HepG2 (cell line): ENCODE results near the gene PAK6. TPM values are rescaled to one million over a fixed set of nuclear protein-coding genes. Genes with fewer than 3 reads are reported as not detected.

Experiments used
- ATAC-seq: fragments of 200-7000 bp; cut with Tn5 transposase; 3 replicates; pipeline ENCODE4 v1.9.1; 2020; ENCODE audit warnings: mild to moderate bottlenecking, moderate library complexity
- BruUV-seq: library from RNA; stranded (reverse); fragments of 400-500 nt; replicated peaks from 2 replicates; lab custom pipeline; 2021; lab: Mats Ljungman, UMichigan
- CTCF ChIA-PET: fragments of 300-600 bp; formaldehyde crosslinking; extraction: SDS; loops from one replicate; lab custom pipeline; 2021; ENCODE audit warnings: low total read pairs, inconsistent platforms, low intra/inter-chr PET ratio; lab: Yijun Ruan, JAX
- POLR2A ChIA-PET: fragments of 350-600 bp; sonication (Branson Sonifier 250); formaldehyde crosslinking; loops from one replicate; lab custom pipeline; 2020; ENCODE audit warnings: antibody characterized with exemption, inconsistent platforms; lab: Yijun Ruan, JAX
- DNase-seq: peaks from one replicate; pipeline ENCODE4 v3.0.0-alpha.2; 2015; ENCODE audit warnings: low spot score
- FAIRE-seq: peaks from 3 replicates; lab custom pipeline; 2011; peaks lifted over from hg19 to GRCh38; lab: Jason Lieb, UNC
- H2AFZ ChIP-seq: one replicate; pipeline ENCODE4 v1.6.1; 2011; ENCODE audit warnings: low read length, inconsistent platforms
- H3K27ac ChIP-seq: fragments of 300-600 bp; 3 replicates; pipeline ENCODE4 v1.8.0; 2011; ENCODE audit warnings: mixed run types, mild to moderate bottlenecking, mixed read lengths, low read length, inconsistent platforms; ENCODE audit not compliant: insufficient read depth; ENCODE audit errors: extremely low read length
- H3K27me3 ChIP-seq, 2 experiments: fragments of 200-600 bp in 1 of 2; 2 replicates in 1 of 2; 3 replicates in 1 of 2; pipeline versions ENCODE4 v1.6.0 to v1.8.0; 2011; ENCODE audit warnings: low read length in 2 of 2, mild to moderate bottlenecking in 2 of 2, moderate library complexity in 2 of 2, inconsistent platforms in 1 of 2; ENCODE audit not compliant: insufficient read depth in 2 of 2, control insufficient read depth in 1 of 2
- H3K36me3 ChIP-seq, 2 experiments: fragments of 200-600 bp in 1 of 2; replicated peaks in 1 of 2; 2 replicates in 1 of 2; 3 replicates in 1 of 2; pipeline versions ENCODE4 v1.5.1 to v1.8.0; 2011; ENCODE audit warnings: low read length in 2 of 2, inconsistent platforms in 1 of 2; ENCODE audit not compliant: insufficient read depth in 2 of 2, control insufficient read depth in 1 of 2
- H3K4me1 ChIP-seq: 2 replicates; pipeline ENCODE4 v1.5.1; 2012; ENCODE audit warnings: low read length, inconsistent platforms; ENCODE audit not compliant: insufficient read depth
- H3K4me2 ChIP-seq: 2 replicates; pipeline ENCODE4 v1.6.0; 2011; ENCODE audit warnings: low read depth, low read length, inconsistent platforms
- H3K4me3 ChIP-seq, 3 experiments: fragments of 200-600 bp in 1 of 3; sonication (generic), shearing (Covaris generic) in 1 of 3; replicated peaks in 1 of 3; 2 replicates each; pipeline ENCODE4 v1.5.1; 2011 to 2016; ENCODE audit warnings: low read length in 3 of 3, inconsistent platforms in 2 of 3, low read depth in 2 of 3, mild to moderate bottlenecking in 2 of 3, control low read depth in 1 of 3, mixed read lengths in 1 of 3; ENCODE audit not compliant: insufficient read depth in 1 of 3
- H3K79me2 ChIP-seq: one replicate; pipeline ENCODE4 v1.6.1; 2011; ENCODE audit warnings: low read length, inconsistent platforms; ENCODE audit not compliant: insufficient read depth
- H3K9ac ChIP-seq: 2 replicates; pipeline ENCODE4 v1.6.0; 2011; ENCODE audit warnings: mild to moderate bottlenecking, low read depth, low read length, inconsistent platforms; ENCODE audit not compliant: insufficient read depth
- H3K9me3 ChIP-seq: 2 replicates; pipeline ENCODE4 v1.5.1; 2012; ENCODE audit warnings: mild to moderate bottlenecking, low read length
- H4K20me1 ChIP-seq: 2 replicates; pipeline ENCODE4 v1.6.0; 2011; ENCODE audit warnings: inconsistent platforms, mild to moderate bottlenecking, low read length, moderate library complexity; ENCODE audit not compliant: insufficient read depth
- ARNT ChIP-seq: fragments of 450-650 bp; IDR thresholded peaks from 2 replicates; pipeline ENCODE4 v1.6.1; 2017
- CBX5 ChIP-seq: sonication (generic); formaldehyde crosslinking; IDR thresholded peaks from 2 replicates; pipeline ENCODE4 v1.4.0; 2020; ENCODE audit warnings: missing genetic modification reagents, borderline replicate concordance
- CENPX ChIP-seq: sonication (generic); formaldehyde crosslinking; IDR thresholded peaks from 2 replicates; pipeline ENCODE4 v1.9.0; 2021; ENCODE audit warnings: mild to moderate bottlenecking, missing genetic modification reagents, moderate library complexity
- CERS6 ChIP-seq: sonication (generic); formaldehyde crosslinking; IDR thresholded peaks from 2 replicates; pipeline ENCODE4 v1.5.0; 2020; ENCODE audit warnings: missing genetic modification reagents
- HIVEP1 ChIP-seq: sonication (generic); formaldehyde crosslinking; IDR thresholded peaks from 2 replicates; pipeline ENCODE4 v1.4.0; 2020; ENCODE audit warnings: mild to moderate bottlenecking, missing genetic modification reagents
- KLF16 ChIP-seq, 2 experiments: sonication (generic) in 1 of 2; formaldehyde crosslinking in 1 of 2; IDR thresholded peaks; 2 replicates each; pipeline versions ENCODE4 v1.6.1 to v1.8.0; 2016 to 2023; ENCODE audit warnings: missing genetic modification reagents in 2 of 2, missing compliant biosample characterization in 1 of 2
- PHF20 ChIP-seq: sonication (generic); formaldehyde crosslinking; IDR thresholded peaks from 2 replicates; pipeline ENCODE4 v1.5.0; 2020; ENCODE audit warnings: mild to moderate bottlenecking, missing genetic modification reagents
- RFXAP ChIP-seq: sonication (generic); formaldehyde crosslinking; IDR thresholded peaks from 2 replicates; pipeline ENCODE4 v1.4.0; 2020; ENCODE audit warnings: missing genetic modification reagents, borderline replicate concordance
- SAFB2 ChIP-seq: sonication (generic); formaldehyde crosslinking; IDR thresholded peaks from 2 replicates; pipeline ENCODE4 v1.5.1; 2020; ENCODE audit warnings: missing genetic modification reagents, low read depth, mild to moderate bottlenecking, borderline replicate concordance
- SATB2 ChIP-seq: sonication (generic); formaldehyde crosslinking; IDR thresholded peaks from 2 replicates; pipeline ENCODE4 v1.5.0; 2020; ENCODE audit warnings: missing genetic modification reagents
- SP140L ChIP-seq: sonication (generic); formaldehyde crosslinking; IDR thresholded peaks from 2 replicates; pipeline ENCODE4 v1.4.0; 2020; ENCODE audit warnings: missing genetic modification reagents, borderline replicate concordance
- XBP1 ChIP-seq: sonication (generic); formaldehyde crosslinking; IDR thresholded peaks from 2 replicates; pipeline ENCODE4 v1.5.0; 2020; ENCODE audit warnings: missing genetic modification reagents
- YEATS2 ChIP-seq: sonication (generic); formaldehyde crosslinking; IDR thresholded peaks from 2 replicates; pipeline ENCODE4 v1.4.0; 2020; ENCODE audit warnings: missing genetic modification reagents, borderline replicate concordance
- ZFP37 ChIP-seq: sonication (generic); formaldehyde crosslinking; IDR thresholded peaks from 2 replicates; pipeline ENCODE4 v1.4.0; 2020; ENCODE audit warnings: missing genetic modification reagents, borderline replicate concordance
- ZNF557 ChIP-seq: sonication (generic); formaldehyde crosslinking; IDR thresholded peaks from 2 replicates; pipeline ENCODE4 v1.4.0; 2020; ENCODE audit warnings: missing genetic modification reagents
- ZNF605 ChIP-seq: sonication (generic); formaldehyde crosslinking; IDR thresholded peaks from 2 replicates; pipeline ENCODE4 v1.8.0; 2022; ENCODE audit warnings: mild to moderate bottlenecking, missing genetic modification reagents
- ZNF709 ChIP-seq: sonication (generic); formaldehyde crosslinking; IDR thresholded peaks from 2 replicates; pipeline ENCODE4 v1.5.0; 2020; ENCODE audit warnings: mild to moderate bottlenecking, missing genetic modification reagents
- ZNF75D ChIP-seq: sonication (generic); formaldehyde crosslinking; IDR thresholded peaks from 2 replicates; pipeline ENCODE4 v1.8.1; 2023; ENCODE audit warnings: missing genetic modification reagents, mild to moderate bottlenecking, borderline replicate concordance
- WGBS: methylation state at CpG from one replicate; pipeline ENCODE4 v1.1.6; 2017; ENCODE audit warnings: low lambda C conversion rate; 5-methylcytosine and 5-hydroxymethylcytosine counted together
- in situ Hi-C: cut with HindIII; loops from 2 replicates; pipeline ENCODE4 v1.10.0; 2017; ENCODE audit warnings: low pct_unique_long_range_greater_than_20kb; ENCODE audit not compliant: extremely low pct_ligation_motif_present
- intact Hi-C: fragments of 100-400 bp; cut with micrococcal nuclease; formaldehyde crosslinking; loops from one replicate; pipeline ENCODE4 v1.10.0; 2022; ENCODE audit not compliant: unreplicated experiment
- polyA plus RNA-seq, 8 experiments: library from polyadenylated mRNA; depleted of rRNA in 3 of 8; stranded (reverse) in 7 of 8; unstranded in 1 of 8; fragments of >200 nt; fragmentation: Illumina TruSeq in 4 of 8; extraction: Trizol in 4 of 8; gene quantifications; 2 replicates each; pipeline versions ENCODE4 v1.2.1 to v1.2.3, GENCODE V29; 2011 to 2016; ENCODE audit warnings: low read depth in 4 of 8, missing spikeins in 1 of 8, mixed read lengths in 1 of 8; ENCODE audit not compliant: insufficient read depth in 1 of 8
- total RNA-seq, 5 experiments: library from RNA; depleted of rRNA; stranded (reverse); fragments of >200 nt; fragmentation: Illumina TruSeq; extraction: Trizol; gene quantifications; 2 replicates each; pipeline ENCODE4 v1.2.3, GENCODE V29; 2016; ENCODE audit warnings: low read depth in 1 of 5
- TF ChIP-seq, protein P1 (sequence below): sonication (generic); formaldehyde crosslinking; IDR thresholded peaks from 2 replicates; pipeline ENCODE4 v1.5.0; 2020; ENCODE audit warnings: missing genetic modification reagents

PAK6 gene
- total and polyA plus RNA-seq, 2 of the 13 experiments (the other 11 are each of a cell fraction or from before 2014, with no cell fraction given) = 0.07 TPM; not detected in 1

DNA sequence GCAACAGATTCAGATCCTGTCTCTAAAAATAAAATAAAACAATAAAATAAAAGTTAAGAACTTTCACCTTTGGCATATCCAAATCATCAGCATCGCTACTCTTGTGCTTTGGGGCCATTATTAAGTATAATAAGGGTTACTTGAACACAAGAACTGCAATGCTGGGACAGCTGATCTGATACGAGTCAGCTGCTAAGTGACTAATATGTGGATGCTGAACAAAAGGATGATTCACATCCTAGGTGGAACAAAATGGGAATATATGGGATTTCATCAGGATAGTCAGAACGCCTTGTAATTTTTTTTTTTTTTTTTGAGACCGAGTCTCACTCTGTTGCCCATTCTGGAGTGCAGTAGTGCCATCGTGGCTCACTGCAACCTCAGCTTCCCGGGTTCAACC lies 48.3 kb upstream of the PAK6 start:
- H3K9me3 ChIP-seq = no peaks in the 10 kb centered on the region
- no peaks in the 10 kb centered on the region for H3K27me3 ChIP-seq
- no peaks in the 10 kb centered on the region for H3K4me1 ChIP-seq
- no peaks in the 10 kb centered on the region; the same call in 1 of the 2 replicates for H4K20me1 ChIP-seq
- no peak overlapping the region for H3K27ac ChIP-seq
- in situ Hi-C loops = no loop called here
- H3K79me2 ChIP-seq = no peaks in the 10 kb centered on the region
- TF ChIP-seq ZNF605 (CRISPR knock-in tag) (no peak), RFXAP (CRISPR knock-in tag) (no peak), ZFP37 (no peak), ZNF557 (CRISPR knock-in tag) (no peak), ZNF75D (CRISPR knock-in tag) (no peak), ARNT (no peak), PHF20 (no peak), CBX5 (CRISPR knock-in tag) (no peak), CENPX (CRISPR knock-in tag) (no peak), HIVEP1 (no peak), CERS6 (CRISPR knock-in tag) (no peak), YEATS2 (CRISPR knock-in tag) (no peak), ZNF709 (no peak), XBP1 (CRISPR knock-in tag) (no peak), SP140L (CRISPR knock-in tag) (no peak), SATB2 (CRISPR knock-in tag) (no peak), KLF16 (CRISPR knock-in tag; IDR thresholded peaks at IDR 0.05) (no peak), SAFB2 (CRISPR knock-in tag) (no peak)
- TF ChIP-seq, protein P1, sequence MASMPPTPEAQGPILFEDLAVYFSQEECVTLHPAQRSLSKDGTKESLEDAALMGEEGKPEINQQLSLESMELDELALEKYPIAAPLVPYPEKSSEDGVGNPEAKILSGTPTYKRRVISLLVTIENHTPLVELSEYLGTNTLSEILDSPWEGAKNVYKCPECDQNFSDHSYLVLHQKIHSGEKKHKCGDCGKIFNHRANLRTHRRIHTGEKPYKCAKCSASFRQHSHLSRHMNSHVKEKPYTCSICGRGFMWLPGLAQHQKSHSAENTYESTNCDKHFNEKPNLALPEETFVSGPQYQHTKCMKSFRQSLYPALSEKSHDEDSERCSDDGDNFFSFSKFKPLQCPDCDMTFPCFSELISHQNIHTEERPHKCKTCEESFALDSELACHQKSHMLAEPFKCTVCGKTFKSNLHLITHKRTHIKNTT (CRISPR knock-in tag) = no peak
- BruUV-seq = no TSS peak
- ChIA-PET POLR2A (no interaction called here), CTCF (no interaction called here)
- no peak overlapping the region for H3K4me3 ChIP-seq
- no peak for DNase-seq
- ATAC-seq = no peak
- no peak for FAIRE-seq
- intact Hi-C loops = no loop called here
- H2AFZ ChIP-seq = no peak overlapping the region
- WGBS = 98% methylated on average over 6 of the region's 6 CpGs
- H3K9ac ChIP-seq = no peak overlapping the region
- peaks cover 9 to 57% of the 10 kb centered on the region in 2 experiments; a peak in 4 of 5 replicates for H3K36me3 ChIP-seq
- H3K4me2 ChIP-seq = no peak overlapping the region
